NT2/D1 (cell line): ENCODE measurements around the gene PVALB.

Source experiments
- DNase-seq: peaks from one replicate; pipeline ENCODE4 v3.0.0-alpha.2; 2011; ENCODE audit warnings: low read depth, low spot score
- H3K27me3 ChIP-seq: 2 replicates; pipeline ENCODE4 v1.6.0; 2011; ENCODE audit warnings: mild to moderate bottlenecking; ENCODE audit not compliant: insufficient read length, insufficient read depth
- H3K36me3 ChIP-seq: 2 replicates; pipeline ENCODE4 v1.6.1; 2011; ENCODE audit warnings: mild to moderate bottlenecking, low read length, mixed read lengths; ENCODE audit not compliant: insufficient read depth, insufficient read length
- H3K4me1 ChIP-seq: 2 replicates; pipeline ENCODE4 v1.5.1; 2011; ENCODE audit not compliant: insufficient read depth, insufficient read length
- H3K4me3 ChIP-seq: 2 replicates; pipeline ENCODE4 v1.5.1; 2011; ENCODE audit warnings: low read depth; ENCODE audit not compliant: insufficient read length
- H3K9ac ChIP-seq: 2 replicates; pipeline ENCODE4 v1.6.0; 2011; ENCODE audit warnings: low read depth; ENCODE audit not compliant: insufficient read length
- H3K9me3 ChIP-seq: 2 replicates; pipeline ENCODE4 v1.5.1; 2011; ENCODE audit warnings: mild to moderate bottlenecking, low read length; ENCODE audit not compliant: insufficient read depth
- SUZ12 ChIP-seq: IDR thresholded peaks from 2 replicates; pipeline ENCODE4 v1.6.1; 2011; ENCODE audit not compliant: insufficient read length, insufficient read depth; ENCODE audit errors: extremely low read depth
- YY1 ChIP-seq: IDR thresholded peaks from 2 replicates; pipeline ENCODE4 v1.6.1; 2011; ENCODE audit not compliant: insufficient read length, insufficient read depth
- ZNF274 ChIP-seq: IDR thresholded peaks from 2 replicates; pipeline ENCODE4 v1.6.1; 2011; ENCODE audit warnings: mild to moderate bottlenecking, low read depth, low read length

The PVALB gene

DNA sequence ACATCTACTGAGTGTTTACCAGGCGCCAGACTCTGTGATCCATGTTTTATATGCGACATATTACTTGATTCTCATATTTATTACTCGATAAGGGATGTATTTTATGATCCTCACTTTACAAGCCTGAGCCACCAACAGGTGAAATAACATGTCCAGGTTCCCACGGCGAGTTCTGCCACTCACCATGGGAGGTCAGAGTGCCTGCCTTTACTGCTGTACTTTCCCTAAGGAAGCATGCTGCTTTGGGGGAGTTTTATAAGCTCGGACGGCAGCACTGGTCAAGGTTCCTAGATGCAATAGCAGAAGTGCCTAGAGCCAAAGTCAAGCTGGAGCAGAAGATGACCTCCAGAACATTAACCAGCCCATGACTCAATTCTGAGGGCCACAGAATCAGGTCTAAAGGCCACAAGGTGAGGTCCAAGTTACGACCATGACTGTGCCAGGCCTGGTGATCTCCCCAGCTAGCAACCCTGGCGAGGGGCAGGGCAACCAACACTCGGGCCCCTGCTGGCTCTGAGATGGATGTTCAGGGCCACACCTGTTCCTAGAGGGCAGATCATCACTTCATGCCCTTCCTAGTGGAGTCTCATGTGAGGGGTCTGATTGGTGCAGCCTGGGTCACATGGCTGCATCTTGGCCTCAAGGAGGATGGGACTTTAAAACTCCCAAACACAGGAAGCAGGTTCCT lies 55.1 kb downstream of the PVALB start:
- Histone ChIP-seq H3K9me3 (peaks cover 7% of the 10 kb centered on the region; the same call in 1 of the 2 replicates), H3K4me3 (no peak overlapping the region), H3K4me1 (peaks cover 2% of the 10 kb centered on the region), H3K36me3 (peaks cover 45% of the 10 kb centered on the region), H3K27me3 (no peaks in the 10 kb centered on the region), H3K9ac (no peak overlapping the region)
- no peak for TF ChIP-seq SUZ12
- no peak for TF ChIP-seq ZNF274
- no peak for TF ChIP-seq YY1
- DNase-seq, result no peak

DNA sequence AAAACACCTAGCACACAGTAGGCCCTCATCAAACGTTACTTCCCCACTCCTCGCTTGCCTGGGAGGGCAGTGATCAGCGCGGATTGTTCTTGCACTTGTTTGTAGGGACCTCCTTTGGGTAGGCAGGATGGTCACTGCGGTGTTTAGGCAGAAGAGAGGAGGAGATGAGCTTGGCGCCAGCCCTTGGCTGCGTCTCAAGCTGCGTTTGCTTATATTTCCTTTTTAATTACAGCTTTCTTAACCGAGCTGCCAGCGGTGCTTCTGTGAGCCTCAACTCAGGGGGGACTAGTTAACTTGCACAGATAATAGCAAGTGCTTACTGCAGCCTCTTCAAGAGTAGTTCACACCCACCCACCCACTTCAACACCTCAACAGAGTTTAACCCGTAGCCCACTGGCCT lies 56.0 kb downstream of the PVALB start:
- Histone ChIP-seq H3K4me3 (no peak overlapping the region), H3K9ac (no peak overlapping the region), H3K36me3 (peaks cover 41% of the 10 kb centered on the region), H3K27me3 (no peaks in the 10 kb centered on the region), H3K4me1 (no peaks in the 10 kb centered on the region), H3K9me3 (peaks cover 7% of the 10 kb centered on the region; the same call in 1 of the 2 replicates)
- TF ChIP-seq SUZ12 (no peak), ZNF274 (no peak), YY1 (no peak)
- no peak for DNase-seq

DNA sequence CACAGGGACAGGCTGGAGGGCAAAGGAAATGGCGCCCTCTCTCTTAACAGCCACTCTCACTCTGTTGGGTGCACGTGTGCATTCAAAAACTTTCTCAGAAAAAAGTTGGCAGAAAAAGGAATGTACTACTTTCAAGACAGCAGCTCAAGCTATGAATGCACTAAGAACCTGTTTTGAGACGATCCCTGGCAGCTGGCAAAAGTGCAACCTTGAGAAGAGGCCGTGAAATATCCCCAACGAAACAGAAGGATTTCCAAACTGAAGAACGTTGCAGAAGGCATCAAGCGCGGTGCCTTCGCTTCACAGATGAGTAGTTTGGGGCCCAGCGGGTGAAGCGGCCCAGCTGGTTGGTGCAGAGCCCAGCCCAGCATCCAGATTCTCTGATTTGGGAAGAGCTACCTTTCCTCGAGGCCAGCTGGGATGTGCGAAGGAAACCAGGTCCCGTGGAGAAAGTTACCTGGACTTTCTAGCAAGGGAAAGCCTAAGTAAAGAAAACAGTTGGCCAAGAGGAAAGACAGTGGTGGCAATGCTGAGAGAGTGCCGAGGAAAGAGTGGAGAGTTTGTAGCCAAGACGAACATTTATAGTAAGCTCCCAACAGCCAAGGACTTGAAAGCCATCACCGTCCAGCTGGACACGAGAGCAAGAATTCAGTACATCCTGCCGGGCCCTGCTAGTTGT lies 57.2 kb downstream of the PVALB start:
- H3K36me3 ChIP-seq, result peaks cover 31% of the 10 kb centered on the region
- no peak overlapping the region for H3K4me3 ChIP-seq
- peaks cover 7% of the 10 kb centered on the region; the same call in 1 of the 2 replicates for H3K9me3 ChIP-seq
- TF ChIP-seq ZNF274 (no peak), SUZ12 (no peak), YY1 (no peak)
- no peaks in the 10 kb centered on the region for H3K27me3 ChIP-seq
- no peak for DNase-seq
- H3K4me1 ChIP-seq, result no peaks in the 10 kb centered on the region
- H3K9ac ChIP-seq, result no peak overlapping the region

DNA sequence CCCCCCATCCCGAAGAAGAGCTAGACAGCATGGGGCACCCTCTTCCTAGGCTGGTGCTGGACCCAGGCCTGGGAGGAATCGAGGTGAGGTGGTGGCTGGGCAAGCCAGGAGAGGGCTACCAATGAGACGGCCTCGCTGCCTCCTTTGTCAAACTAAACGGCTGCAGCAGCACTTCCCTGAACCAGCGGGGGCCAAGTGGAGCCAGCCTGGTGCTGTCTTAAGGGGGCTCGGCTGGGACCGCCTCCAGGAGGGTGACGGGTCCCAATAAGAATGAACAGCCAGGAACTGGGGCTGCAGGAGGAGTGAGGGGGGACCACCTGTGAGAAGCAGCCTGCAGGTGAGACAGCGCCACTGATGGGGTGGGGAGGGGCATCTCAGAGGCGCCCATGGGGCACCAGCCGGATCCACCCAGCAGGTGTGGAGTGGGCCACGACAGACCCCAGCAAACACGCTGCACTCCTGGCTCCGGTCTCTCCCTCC lies 58.0 kb downstream of the PVALB start:
- TF ChIP-seq SUZ12, result no peak
- no peak for TF ChIP-seq YY1
- no peak for TF ChIP-seq ZNF274
- no peak overlapping the region for H3K4me3 ChIP-seq

DNA sequence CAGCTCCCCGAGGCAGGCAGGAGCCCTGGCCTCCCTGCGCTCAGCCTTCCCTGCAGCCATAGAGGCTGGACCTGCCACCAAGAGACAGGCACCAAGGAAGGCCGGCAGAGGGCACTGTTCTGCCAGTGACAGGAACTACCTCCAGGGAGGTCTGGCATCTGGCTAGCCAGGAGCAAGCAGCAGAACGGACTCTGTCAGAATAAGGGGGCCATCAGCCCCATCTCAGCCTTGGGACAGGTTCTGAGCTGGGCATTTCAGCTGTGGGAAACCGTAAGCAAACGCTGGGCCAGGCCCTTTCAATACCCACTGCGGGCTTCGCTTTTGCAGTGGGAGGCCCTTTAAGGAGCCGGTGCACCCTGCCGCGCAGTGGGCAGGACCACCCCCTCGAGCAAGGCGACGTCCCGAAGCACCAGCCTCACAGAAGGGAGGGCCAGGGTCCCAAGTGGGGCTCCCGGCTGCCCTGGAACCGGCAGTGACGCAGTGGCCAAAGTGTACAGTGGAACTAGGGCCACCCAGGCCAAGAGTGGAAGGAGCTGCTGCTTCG lies 59.1 kb downstream of the PVALB start:
- Histone ChIP-seq H3K36me3 (peaks cover 16% of the 10 kb centered on the region), H3K4me3 (no peak overlapping the region), H3K4me1 (no peaks in the 10 kb centered on the region), H3K27me3 (peaks cover 2% of the 10 kb centered on the region), H3K9ac (no peak overlapping the region), H3K9me3 (peaks cover under 1% of the 10 kb centered on the region; the same call in 1 of the 2 replicates)
- no peak for TF ChIP-seq ZNF274
- TF ChIP-seq SUZ12, result no peak
- TF ChIP-seq YY1, result no peak
- peak; percentile 58 for DNase-seq

More for the DNA sequence above, 58.0 kb downstream of the PVALB start:
- Histone ChIP-seq H3K36me3 (peaks cover 27% of the 10 kb centered on the region), H3K9ac (no peak overlapping the region), H3K4me1 (no peaks in the 10 kb centered on the region), H3K9me3 (peaks cover 7% of the 10 kb centered on the region; the same call in 1 of the 2 replicates), H3K27me3 (no peaks in the 10 kb centered on the region)
- no peak for DNase-seq

DNA sequence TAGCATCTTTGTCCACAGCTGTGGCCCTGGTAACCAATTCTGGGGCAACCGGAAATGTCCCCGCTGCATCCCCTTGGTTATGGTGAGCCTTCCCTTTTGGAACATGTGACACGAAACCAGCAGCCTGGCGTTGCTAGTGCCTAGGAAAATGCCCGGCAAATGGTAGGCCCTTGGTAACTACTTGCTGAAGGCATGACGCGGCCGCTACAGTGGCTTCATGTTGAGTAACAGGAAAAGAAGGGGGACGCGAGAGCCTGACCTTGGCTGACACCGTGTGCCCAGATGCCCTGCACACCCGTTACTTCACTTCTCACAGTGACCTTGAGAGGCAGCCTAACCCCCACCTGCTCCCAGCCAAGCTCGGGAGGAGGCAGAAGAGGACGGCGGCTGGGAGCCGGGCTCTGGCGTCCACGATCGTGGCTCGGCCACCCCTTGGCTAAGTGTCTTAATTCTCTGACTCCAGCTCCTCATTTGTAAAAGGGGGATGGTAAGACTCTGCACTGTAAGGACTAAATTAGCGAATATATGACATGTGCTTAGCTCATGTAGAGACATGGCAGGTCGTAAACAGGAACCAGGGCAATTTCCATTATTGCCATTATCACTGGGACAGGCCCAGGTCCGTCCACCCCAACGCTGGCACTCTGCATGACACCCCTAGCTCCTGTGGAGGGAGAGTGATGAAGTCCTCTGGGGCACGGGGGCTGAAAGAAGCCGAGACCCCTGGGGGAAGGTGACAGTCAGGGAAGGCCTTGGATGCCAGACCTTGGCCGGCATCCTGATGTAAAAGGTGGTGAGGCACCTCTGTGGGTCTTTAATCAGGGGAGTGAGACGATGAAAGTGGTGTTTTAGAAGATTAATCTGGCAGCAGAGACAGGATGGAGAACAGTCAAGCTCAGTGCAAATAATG lies 59.8 kb downstream of the PVALB start:
- no peak for DNase-seq
- Histone ChIP-seq H3K27me3 (peaks cover 2% of the 10 kb centered on the region), H3K9ac (no peak overlapping the region), H3K4me1 (no peaks in the 10 kb centered on the region), H3K4me3 (no peak overlapping the region), H3K9me3 (no peaks in the 10 kb centered on the region), H3K36me3 (peaks cover 10% of the 10 kb centered on the region)
- TF ChIP-seq ZNF274 (no peak), YY1 (no peak), SUZ12 (no peak)

DNA sequence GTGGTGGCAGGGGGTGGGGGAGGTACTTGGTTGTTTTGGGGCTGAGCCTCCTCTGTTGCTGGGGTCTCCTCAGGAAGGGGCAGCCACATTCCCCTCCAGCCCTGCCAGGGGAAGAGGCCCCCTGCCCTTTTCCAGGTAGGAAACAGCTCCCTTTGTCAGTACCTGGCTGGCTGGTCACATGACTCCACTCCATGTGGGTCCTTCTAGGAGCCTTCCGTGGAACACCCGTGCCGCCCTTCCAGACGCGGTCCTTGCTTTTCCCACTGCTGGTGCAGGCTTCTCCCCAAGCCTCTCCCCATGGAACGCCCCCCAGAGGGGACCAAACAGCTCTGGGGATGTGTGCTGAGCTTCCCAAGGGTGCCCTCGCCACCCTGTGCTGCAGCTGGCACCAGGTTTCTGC lies 60.8 kb downstream of the PVALB start:
- H3K4me1 ChIP-seq, result no peaks in the 10 kb centered on the region
- H3K27me3 ChIP-seq, result peaks cover 2% of the 10 kb centered on the region
- H3K9ac ChIP-seq, result no peak overlapping the region
- no peak for TF ChIP-seq YY1
- no peak for TF ChIP-seq ZNF274
- TF ChIP-seq SUZ12, result no peak
- peaks cover 5% of the 10 kb centered on the region for H3K36me3 ChIP-seq
- DNase-seq, result no peak
- H3K4me3 ChIP-seq, result no peak overlapping the region
- no peaks in the 10 kb centered on the region for H3K9me3 ChIP-seq
